HUES64 (cell line): ENCODE measurements around the gene NECTIN1.
A peak's percentile ranks its signal among the peaks of the same experiment; 100 is the strongest.

Source experiments
- H3K27ac ChIP-seq: 2 replicates; pipeline ENCODE4 v1.7.0; 2013; ENCODE audit warnings: low read depth, low read length, inconsistent platforms
- H3K27me3 ChIP-seq: 2 replicates; pipeline ENCODE4 v1.6.1; 2013; ENCODE audit warnings: mild to moderate bottlenecking, low read length; ENCODE audit not compliant: insufficient read depth
- H3K36me3 ChIP-seq: 2 replicates; pipeline ENCODE4 v1.6.1; 2013; ENCODE audit warnings: mild to moderate bottlenecking, low read length; ENCODE audit not compliant: insufficient read depth
- H3K4me1 ChIP-seq: 2 replicates; pipeline ENCODE4 v1.6.1; 2013; ENCODE audit warnings: mild to moderate bottlenecking, low read length, moderate library complexity; ENCODE audit not compliant: insufficient read depth
- H3K4me3 ChIP-seq: 2 replicates; pipeline ENCODE4 v1.5.1; 2013; ENCODE audit warnings: mild to moderate bottlenecking, low read length, moderate library complexity
- H3K9ac ChIP-seq: 2 replicates; pipeline ENCODE4 v1.6.1; 2013; ENCODE audit warnings: mild to moderate bottlenecking, low read depth, low read length
- H3K9me3 ChIP-seq: 2 replicates; pipeline ENCODE4 v1.6.1; 2013; ENCODE audit warnings: low read depth, low read length; ENCODE audit not compliant: insufficient read depth
- WGBS: fragments of 150-250, 120-280 bp; methylation state at CpG from one replicate; pipeline ENCODE4 v1.1.7; 2013; ENCODE audit warnings: missing lambda C conversion rate; 5-methylcytosine and 5-hydroxymethylcytosine counted together

Gene NECTIN1

GRCh38 chr11:119742263-119742861 lies 13.4 kb upstream of the NECTIN1 start:
- Histone ChIP-seq H3K4me3 (peak overlapping the region; percentile 60), H3K27me3 (peaks cover 25% of the 10 kb centered on the region), H3K36me3 (no peaks in the 10 kb centered on the region), H3K27ac (no peak overlapping the region; the same call in 1 of the 2 replicates), H3K9me3 (no peaks in the 10 kb centered on the region), H3K4me1 (peaks cover 4% of the 10 kb centered on the region; the same call in 1 of the 2 replicates), H3K9ac (peak overlapping the region; percentile 44)
- 2% methylated on average over 32 of the region's 38 CpGs for WGBS

- Histone ChIP-seq H3K4me3 (peak overlapping the region; percentile 44), H3K36me3 (no peaks in the 10 kb centered on the region), H3K27me3 (peaks cover 25% of the 10 kb centered on the region), H3K9me3 (no peaks in the 10 kb centered on the region), H3K27ac (no peak overlapping the region), H3K4me1 (peaks cover 4% of the 10 kb centered on the region; the same call in 1 of the 2 replicates), H3K9ac (no peak overlapping the region)
- WGBS = 22% methylated on average over 52 of the region's 54 CpGs
Observed at GRCh38 chr11:119741369-119742262, 12.6 kb upstream of the NECTIN1 start.

GRCh38 chr11:119739975-119740374 lies 11.0 kb upstream of the NECTIN1 start:
- Histone ChIP-seq H3K27me3 (peaks cover 25% of the 10 kb centered on the region), H3K4me3 (no peak overlapping the region), H3K9me3 (no peaks in the 10 kb centered on the region), H3K36me3 (no peaks in the 10 kb centered on the region), H3K9ac (no peak overlapping the region), H3K4me1 (peaks cover 4% of the 10 kb centered on the region; the same call in 1 of the 2 replicates), H3K27ac (no peak overlapping the region)
- 84% methylated on average over 4 of the region's 4 CpGs for WGBS

- WGBS = 61% methylated on average over 4 of the region's 8 CpGs
- Histone ChIP-seq H3K4me3 (no peak overlapping the region), H3K4me1 (peaks cover 4% of the 10 kb centered on the region; the same call in 1 of the 2 replicates), H3K9me3 (no peaks in the 10 kb centered on the region), H3K36me3 (no peaks in the 10 kb centered on the region), H3K9ac (no peak overlapping the region), H3K27ac (no peak overlapping the region), H3K27me3 (peaks cover 20% of the 10 kb centered on the region)
Observed at GRCh38 chr11:119739021-119739703, 10.2 kb upstream of the NECTIN1 start.

GRCh38 chr11:119738059-119738439 lies 9.0 kb upstream of the NECTIN1 start:
- no peak overlapping the region for H3K9ac ChIP-seq
- 96% methylated on average over 5 of the region's 5 CpGs for WGBS

GRCh38 chr11:119737366-119738058 lies 8.5 kb upstream of the NECTIN1 start:
- Histone ChIP-seq H3K9me3 (no peaks in the 10 kb centered on the region), H3K36me3 (no peaks in the 10 kb centered on the region), H3K27me3 (peaks cover 11% of the 10 kb centered on the region), H3K4me3 (no peak overlapping the region), H3K4me1 (no peaks in the 10 kb centered on the region), H3K27ac (no peak overlapping the region), H3K9ac (no peak overlapping the region)
- 93% methylated on average over 8 of the region's 8 CpGs for WGBS

More at GRCh38 chr11:119738059-119738439, 9.0 kb upstream of the NECTIN1 start:
- H3K36me3 ChIP-seq = no peaks in the 10 kb centered on the region
- H3K4me3 ChIP-seq = no peak overlapping the region
- no peak overlapping the region for H3K27ac ChIP-seq
- H3K9me3 ChIP-seq = no peaks in the 10 kb centered on the region
- H3K4me1 ChIP-seq = peaks cover 4% of the 10 kb centered on the region; the same call in 1 of the 2 replicates
- peaks cover 15% of the 10 kb centered on the region for H3K27me3 ChIP-seq

GRCh38 chr11:119734788-119735187 lies 5.8 kb upstream of the NECTIN1 start:
- no peaks in the 10 kb centered on the region for H3K9me3 ChIP-seq
- H3K36me3 ChIP-seq = no peaks in the 10 kb centered on the region
- 91% methylated on average over 2 of the region's 2 CpGs for WGBS
- H3K4me1 ChIP-seq = peaks cover 5% of the 10 kb centered on the region; the same call in 1 of the 2 replicates
- no peak overlapping the region for H3K27ac ChIP-seq
- no peak overlapping the region for H3K9ac ChIP-seq
- H3K4me3 ChIP-seq = no peak overlapping the region
- peaks cover 8% of the 10 kb centered on the region; the same call in 1 of the 2 replicates for H3K27me3 ChIP-seq

GRCh38 chr11:119730789-119731386 lies 1.9 kb upstream of the NECTIN1 start:
- H3K9ac ChIP-seq = no peak overlapping the region
- H3K4me1 ChIP-seq = peaks cover 10% of the 10 kb centered on the region
- H3K9me3 ChIP-seq = no peaks in the 10 kb centered on the region
- no peaks in the 10 kb centered on the region for H3K36me3 ChIP-seq
- WGBS = 69% methylated on average over 6 of the region's 6 CpGs
- no peak overlapping the region for H3K4me3 ChIP-seq
- peaks cover 8% of the 10 kb centered on the region; the same call in 1 of the 2 replicates for H3K27me3 ChIP-seq
- no peak overlapping the region for H3K27ac ChIP-seq

- 25% methylated on average over 19 of the region's 21 CpGs for WGBS
- Histone ChIP-seq H3K9ac (peak overlapping the region; percentile 54; the same call in 1 of the 2 replicates), H3K9me3 (no peaks in the 10 kb centered on the region), H3K4me1 (peaks cover 18% of the 10 kb centered on the region), H3K4me3 (peak overlapping the region; percentile 95), H3K27me3 (peaks cover 8% of the 10 kb centered on the region; the same call in 1 of the 2 replicates), H3K27ac (no peak overlapping the region), H3K36me3 (no peaks in the 10 kb centered on the region)
Observed at GRCh38 chr11:119729951-119730613, 1.1 kb upstream of the NECTIN1 start.

- Histone ChIP-seq H3K27ac (no peak overlapping the region), H3K4me1 (peaks cover 24% of the 10 kb centered on the region), H3K9ac (peak overlapping the region; percentile 54; the same call in 1 of the 2 replicates), H3K27me3 (peaks cover 8% of the 10 kb centered on the region; the same call in 1 of the 2 replicates), H3K36me3 (no peaks in the 10 kb centered on the region), H3K9me3 (no peaks in the 10 kb centered on the region), H3K4me3 (peak overlapping the region; percentile 95)
- under 1% methylated on average over 21 of the region's 21 CpGs for WGBS
Observed at GRCh38 chr11:119729581-119729927, 554 bp upstream of the NECTIN1 start.
